Subcutaneous preadipocyte (primary cell): ENCODE results near the gene MAN2A2. TPM values are rescaled to one million over a fixed set of nuclear protein-coding genes. Genes with fewer than 3 reads are reported as not detected.

Experiments
- small RNA-seq: library from RNA; depleted of rRNA; stranded (forward); fragments of <200 nt; gene quantifications from one replicate; pipeline ENCODE3, GENCODE V24; 2012
- total RNA-seq: library from RNA; depleted of rRNA; stranded (reverse); fragments of >200 nt; gene quantifications from 2 replicates; pipeline ENCODE4 v1.2.3, GENCODE V29; 2012

The MAN2A2 gene
- total RNA-seq: 6.2 and 11.3 TPM in 2 replicates

GRCh38 chr15:90902840-90903732, at the start of gene MAN2A2:
TSS of gene MAN2A2 (plus strand) at chr15:90903302. CDS start at chr15:90904208, 906 bp downstream.

GRCh38 chr15:90868261-90868689, 34.8 kb upstream of the MAN2A2 start, which contains the start of gene FURIN:
TSS of gene FURIN (plus strand) at chr15:90868588. CDS start at chr15:90875741, 7,153 bp downstream.

GRCh38 chr15:90883976-90884718, 19.0 kb upstream of the MAN2A2 start, which contains the start of gene FES:
TSS of gene FES (plus strand) at chr15:90884504. CDS start at chr15:90885046, 542 bp downstream.

GRCh38 chr15:90931828-90932659, 28.9 kb downstream of the MAN2A2 start, which contains the start of gene HDDC3:
TSS of gene HDDC3 (minus strand) at chr15:90932549. CDS start at chr15:90932540, 9 bp downstream.

GRCh38 chr15:90934949-90935751, 32.0 kb downstream of the MAN2A2 start, which contains the start of gene UNC45A:
TSS of gene UNC45A (plus strand) at chr15:90935285. CDS start at chr15:90935325, 40 bp downstream.

GRCh38 chr15:90954712-90955623, 51.9 kb downstream of the MAN2A2 start, which contains the start of gene RCCD1:
TSS of gene RCCD1 (plus strand) at chr15:90954884. CDS start at chr15:90956735, 1,851 bp downstream.

Small RNA genes lying within 50 kb of the gene (small RNA-seq; reads per million reads assigned to genes)
- gene RN7SL363P: not detected

Other genes with a start within 250 kb of the MAN2A2 start
- 5.9 and 12.1 TPM in 2 replicates for gene BLM, start 186.0 kb upstream of the MAN2A2 start, total RNA-seq
- gene FURIN, start 34.7 kb upstream of the MAN2A2 start, total RNA-seq: 30.1 and 50.8 TPM in 2 replicates
- gene FES, start 18.8 kb upstream of the MAN2A2 start, total RNA-seq: 15.4 and 25.7 TPM in 2 replicates
- gene HDDC3, start 29.2 kb downstream of the MAN2A2 start, total RNA-seq: 15.8 and 20.3 TPM in 2 replicates
- 59.2 and 61.6 TPM in 2 replicates for gene UNC45A, start 32.0 kb downstream of the MAN2A2 start, total RNA-seq
- gene RCCD1, start 51.6 kb downstream of the MAN2A2 start, total RNA-seq: 13.6 and 16.6 TPM in 2 replicates
- 87.8 and 159 TPM in 2 replicates for gene PRC1, start 91.2 kb downstream of the MAN2A2 start, total RNA-seq
- 8.8 and 9.6 TPM in 2 replicates for gene VPS33B, start 119.3 kb downstream of the MAN2A2 start, total RNA-seq
- not detected in 2 replicates for gene SV2B, start 197.0 kb downstream of the MAN2A2 start, total RNA-seq